ENCODE data around the gene ZC3H13. TPM values are rescaled to one million over a fixed set of nuclear protein-coding genes. Genes with fewer than 3 reads are reported as not detected.

The ZC3H13 gene
- total RNA-seq, 1 donor, result 21.2 TPM

GRCh38 chr13:45974500-45974899, 78.0 kb downstream of the ZC3H13 start:
- H3K4me3 ChIP-seq (ENCODE audit: low read depth, low read length), result no peak overlapping the region
- TF ChIP-seq, protein P1, sequence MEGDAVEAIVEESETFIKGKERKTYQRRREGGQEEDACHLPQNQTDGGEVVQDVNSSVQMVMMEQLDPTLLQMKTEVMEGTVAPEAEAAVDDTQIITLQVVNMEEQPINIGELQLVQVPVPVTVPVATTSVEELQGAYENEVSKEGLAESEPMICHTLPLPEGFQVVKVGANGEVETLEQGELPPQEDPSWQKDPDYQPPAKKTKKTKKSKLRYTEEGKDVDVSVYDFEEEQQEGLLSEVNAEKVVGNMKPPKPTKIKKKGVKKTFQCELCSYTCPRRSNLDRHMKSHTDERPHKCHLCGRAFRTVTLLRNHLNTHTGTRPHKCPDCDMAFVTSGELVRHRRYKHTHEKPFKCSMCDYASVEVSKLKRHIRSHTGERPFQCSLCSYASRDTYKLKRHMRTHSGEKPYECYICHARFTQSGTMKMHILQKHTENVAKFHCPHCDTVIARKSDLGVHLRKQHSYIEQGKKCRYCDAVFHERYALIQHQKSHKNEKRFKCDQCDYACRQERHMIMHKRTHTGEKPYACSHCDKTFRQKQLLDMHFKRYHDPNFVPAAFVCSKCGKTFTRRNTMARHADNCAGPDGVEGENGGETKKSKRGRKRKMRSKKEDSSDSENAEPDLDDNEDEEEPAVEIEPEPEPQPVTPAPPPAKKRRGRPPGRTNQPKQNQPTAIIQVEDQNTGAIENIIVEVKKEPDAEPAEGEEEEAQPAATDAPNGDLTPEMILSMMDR (IDR thresholded peaks at IDR 0.05; ENCODE audit: insufficient read depth, low read depth, low read length), result no peak
- DNase-seq (ENCODE audit: low read depth), result no peak

- TF ChIP-seq, protein P1 (IDR thresholded peaks at IDR 0.05; ENCODE audit: insufficient read depth, low read depth, low read length), result no peak
- DNase-seq (ENCODE audit: low read depth), result no peak
- no peak overlapping the region for H3K4me3 ChIP-seq (ENCODE audit: low read depth, low read length)
These were observed 85.0 kb downstream of the ZC3H13 start for GRCh38 chr13:45967589-45967988.

- no peak overlapping the region for H3K4me3 ChIP-seq (ENCODE audit: low read depth, low read length)
- TF ChIP-seq, protein P1 (IDR thresholded peaks at IDR 0.05; ENCODE audit: insufficient read depth, low read depth, low read length), result no peak
- no peak for DNase-seq (ENCODE audit: low read depth)
These were observed 85.8 kb downstream of the ZC3H13 start for GRCh38 chr13:45966715-45967114.

DNA sequence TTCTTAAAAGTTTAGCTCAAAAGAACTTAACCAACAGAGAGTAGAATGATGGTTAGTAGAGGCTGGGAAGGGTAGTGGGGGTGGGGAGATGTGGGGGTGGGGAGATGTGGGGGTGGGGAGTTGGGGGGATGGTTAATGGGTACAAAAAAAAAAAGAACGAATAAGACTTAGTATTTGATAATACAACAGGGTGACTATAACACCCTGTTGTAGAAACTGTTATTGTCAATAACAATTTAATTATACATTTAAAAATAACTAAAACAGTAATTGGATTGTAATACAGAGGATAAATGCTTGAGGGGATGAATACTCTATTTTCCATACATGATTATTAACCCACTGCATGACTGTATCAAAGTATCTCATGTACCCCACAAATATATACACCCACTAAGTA, 91.1 kb downstream of the ZC3H13 start:
- no peak overlapping the region for H3K4me3 ChIP-seq (ENCODE audit: low read depth, low read length)
- DNase-seq (ENCODE audit: low read depth), result no peak
- TF ChIP-seq, protein P1 (IDR thresholded peaks at IDR 0.05; ENCODE audit: insufficient read depth, low read depth, low read length), result no peak

DNA sequence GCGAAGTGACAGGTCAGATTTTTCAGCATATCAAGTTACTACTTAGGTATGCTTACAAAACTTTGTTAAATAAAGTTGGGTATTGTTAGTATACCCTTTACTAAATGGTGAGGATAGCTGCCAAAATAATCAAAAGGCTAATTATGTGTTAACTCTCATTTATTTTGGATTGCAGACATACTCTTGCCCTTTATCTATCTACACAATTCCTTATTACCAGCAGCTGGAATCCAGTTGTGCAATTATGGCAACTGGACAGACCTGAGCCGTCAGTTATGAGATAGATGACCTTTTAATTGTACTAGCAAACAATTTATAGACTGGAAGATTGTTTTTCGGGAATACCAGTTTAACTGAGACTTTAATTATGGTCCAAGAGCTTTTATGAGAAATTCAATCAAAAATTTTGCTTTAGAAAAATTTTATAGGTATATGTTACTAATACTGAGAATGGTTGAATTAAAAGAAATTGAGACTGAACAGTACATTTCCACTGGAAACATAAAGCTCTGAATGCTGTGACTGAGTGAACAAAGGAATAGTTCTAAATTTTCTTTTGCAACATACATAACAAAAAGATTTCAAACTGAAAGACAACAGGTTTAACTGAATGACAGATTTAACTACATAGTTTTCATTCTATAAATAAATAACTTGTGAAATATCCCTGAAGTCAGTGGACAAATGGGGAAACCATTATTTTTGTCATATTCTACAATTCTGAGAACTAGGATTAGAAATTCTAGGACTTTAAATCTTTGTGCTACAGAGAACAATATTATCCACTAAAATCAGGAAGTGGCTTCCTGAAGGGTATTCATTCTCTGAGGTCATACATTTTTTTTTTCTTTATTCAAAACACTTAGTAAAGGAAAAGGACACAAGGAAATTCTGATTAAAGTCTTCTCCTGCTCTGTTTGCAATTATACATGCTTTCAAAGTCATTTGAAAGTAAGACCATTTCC, 97.4 kb downstream of the ZC3H13 start:
- TF ChIP-seq, protein P1 (IDR thresholded peaks at IDR 0.05; ENCODE audit: insufficient read depth, low read depth, low read length), result no peak
- H3K4me3 ChIP-seq (ENCODE audit: low read depth, low read length), result no peak overlapping the region
- no peak for DNase-seq (ENCODE audit: low read depth)

DNA sequence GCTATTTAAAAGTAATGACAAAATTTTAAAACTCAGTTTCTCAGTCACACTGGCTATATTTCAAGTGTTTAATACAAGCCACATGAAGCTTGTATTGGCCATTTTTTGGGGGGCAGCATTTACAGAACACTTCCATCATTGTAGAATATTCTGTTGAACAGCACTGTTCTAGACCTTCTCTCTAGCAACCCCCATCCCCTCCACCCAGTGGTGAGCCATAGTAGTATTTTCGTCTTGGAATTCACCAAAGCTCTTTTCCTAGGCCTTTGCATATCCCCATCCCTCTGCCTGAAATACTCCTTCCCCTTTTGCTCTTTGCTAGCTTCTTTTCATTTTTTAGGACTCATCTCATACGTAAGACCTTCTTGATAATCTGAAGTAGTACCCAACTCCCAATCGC, 99.5 kb downstream of the ZC3H13 start:
- no peak overlapping the region for H3K4me3 ChIP-seq (ENCODE audit: low read depth, low read length)
- no peak for DNase-seq (ENCODE audit: low read depth)
- TF ChIP-seq, protein P1 (IDR thresholded peaks at IDR 0.05; ENCODE audit: insufficient read depth, low read depth, low read length), result no peak
